ENCODE measurements around the gene CASP8AP2.

DNA sequence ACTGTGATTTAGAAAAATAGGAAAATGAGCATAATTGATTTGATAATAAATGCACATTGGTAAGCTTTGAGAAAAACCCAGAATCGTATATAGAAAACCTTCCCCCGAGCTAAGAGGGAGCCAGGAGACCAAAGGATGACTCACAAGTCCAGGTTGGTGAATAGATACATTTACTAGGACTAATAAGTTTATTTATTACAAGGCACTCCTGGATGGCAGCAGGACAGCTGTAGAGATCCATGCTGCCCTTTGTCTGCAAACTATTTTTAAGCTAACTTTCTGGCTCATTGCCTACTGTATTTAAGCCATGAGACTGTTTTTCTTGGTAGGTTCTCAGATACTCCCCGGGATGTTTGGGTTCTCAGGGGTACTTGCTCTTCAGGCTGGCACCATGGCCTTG, 13.4 kb downstream of the CASP8AP2 start:
- TF ChIP-seq NANOG (IDR thresholded peaks at IDR 0.05; ENCODE audit: borderline replicate concordance): no peak
- TF ChIP-seq EZH2 (IDR thresholded peaks at IDR 0.05; ENCODE audit: low read depth, unreplicated experiment): no peak
- TF ChIP-seq, protein P1, sequence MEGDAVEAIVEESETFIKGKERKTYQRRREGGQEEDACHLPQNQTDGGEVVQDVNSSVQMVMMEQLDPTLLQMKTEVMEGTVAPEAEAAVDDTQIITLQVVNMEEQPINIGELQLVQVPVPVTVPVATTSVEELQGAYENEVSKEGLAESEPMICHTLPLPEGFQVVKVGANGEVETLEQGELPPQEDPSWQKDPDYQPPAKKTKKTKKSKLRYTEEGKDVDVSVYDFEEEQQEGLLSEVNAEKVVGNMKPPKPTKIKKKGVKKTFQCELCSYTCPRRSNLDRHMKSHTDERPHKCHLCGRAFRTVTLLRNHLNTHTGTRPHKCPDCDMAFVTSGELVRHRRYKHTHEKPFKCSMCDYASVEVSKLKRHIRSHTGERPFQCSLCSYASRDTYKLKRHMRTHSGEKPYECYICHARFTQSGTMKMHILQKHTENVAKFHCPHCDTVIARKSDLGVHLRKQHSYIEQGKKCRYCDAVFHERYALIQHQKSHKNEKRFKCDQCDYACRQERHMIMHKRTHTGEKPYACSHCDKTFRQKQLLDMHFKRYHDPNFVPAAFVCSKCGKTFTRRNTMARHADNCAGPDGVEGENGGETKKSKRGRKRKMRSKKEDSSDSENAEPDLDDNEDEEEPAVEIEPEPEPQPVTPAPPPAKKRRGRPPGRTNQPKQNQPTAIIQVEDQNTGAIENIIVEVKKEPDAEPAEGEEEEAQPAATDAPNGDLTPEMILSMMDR (conservative IDR thresholded peaks at IDR 0.05; ENCODE audit: low read depth in 2 of 2): no peak
- TF ChIP-seq POLR2AphosphoS5 (IDR thresholded peaks at IDR 0.05; ENCODE audit: low read depth): no peak
- no peak for TF ChIP-seq EZH2phosphoT487 (IDR thresholded peaks at IDR 0.05; ENCODE audit: unreplicated experiment)
- TF ChIP-seq JUNB (IDR thresholded peaks at IDR 0.05; ENCODE audit: unreplicated experiment): no peak
- TF ChIP-seq STAT1 (IDR thresholded peaks at IDR 0.05; ENCODE audit: unreplicated experiment): no peak
- TF ChIP-seq, protein P2, sequence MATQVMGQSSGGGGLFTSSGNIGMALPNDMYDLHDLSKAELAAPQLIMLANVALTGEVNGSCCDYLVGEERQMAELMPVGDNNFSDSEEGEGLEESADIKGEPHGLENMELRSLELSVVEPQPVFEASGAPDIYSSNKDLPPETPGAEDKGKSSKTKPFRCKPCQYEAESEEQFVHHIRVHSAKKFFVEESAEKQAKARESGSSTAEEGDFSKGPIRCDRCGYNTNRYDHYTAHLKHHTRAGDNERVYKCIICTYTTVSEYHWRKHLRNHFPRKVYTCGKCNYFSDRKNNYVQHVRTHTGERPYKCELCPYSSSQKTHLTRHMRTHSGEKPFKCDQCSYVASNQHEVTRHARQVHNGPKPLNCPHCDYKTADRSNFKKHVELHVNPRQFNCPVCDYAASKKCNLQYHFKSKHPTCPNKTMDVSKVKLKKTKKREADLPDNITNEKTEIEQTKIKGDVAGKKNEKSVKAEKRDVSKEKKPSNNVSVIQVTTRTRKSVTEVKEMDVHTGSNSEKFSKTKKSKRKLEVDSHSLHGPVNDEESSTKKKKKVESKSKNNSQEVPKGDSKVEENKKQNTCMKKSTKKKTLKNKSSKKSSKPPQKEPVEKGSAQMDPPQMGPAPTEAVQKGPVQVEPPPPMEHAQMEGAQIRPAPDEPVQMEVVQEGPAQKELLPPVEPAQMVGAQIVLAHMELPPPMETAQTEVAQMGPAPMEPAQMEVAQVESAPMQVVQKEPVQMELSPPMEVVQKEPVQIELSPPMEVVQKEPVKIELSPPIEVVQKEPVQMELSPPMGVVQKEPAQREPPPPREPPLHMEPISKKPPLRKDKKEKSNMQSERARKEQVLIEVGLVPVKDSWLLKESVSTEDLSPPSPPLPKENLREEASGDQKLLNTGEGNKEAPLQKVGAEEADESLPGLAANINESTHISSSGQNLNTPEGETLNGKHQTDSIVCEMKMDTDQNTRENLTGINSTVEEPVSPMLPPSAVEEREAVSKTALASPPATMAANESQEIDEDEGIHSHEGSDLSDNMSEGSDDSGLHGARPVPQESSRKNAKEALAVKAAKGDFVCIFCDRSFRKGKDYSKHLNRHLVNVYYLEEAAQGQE (IDR thresholded peaks at IDR 0.05; ENCODE audit: unreplicated experiment): no peak
- no peak for TF ChIP-seq CREB1 (CRISPR knock-in tag; IDR thresholded peaks at IDR 0.05; ENCODE audit: low read depth)
- TF ChIP-seq, protein P3, sequence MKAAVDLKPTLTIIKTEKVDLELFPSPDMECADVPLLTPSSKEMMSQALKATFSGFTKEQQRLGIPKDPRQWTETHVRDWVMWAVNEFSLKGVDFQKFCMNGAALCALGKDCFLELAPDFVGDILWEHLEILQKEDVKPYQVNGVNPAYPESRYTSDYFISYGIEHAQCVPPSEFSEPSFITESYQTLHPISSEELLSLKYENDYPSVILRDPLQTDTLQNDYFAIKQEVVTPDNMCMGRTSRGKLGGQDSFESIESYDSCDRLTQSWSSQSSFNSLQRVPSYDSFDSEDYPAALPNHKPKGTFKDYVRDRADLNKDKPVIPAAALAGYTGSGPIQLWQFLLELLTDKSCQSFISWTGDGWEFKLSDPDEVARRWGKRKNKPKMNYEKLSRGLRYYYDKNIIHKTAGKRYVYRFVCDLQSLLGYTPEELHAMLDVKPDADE (IDR thresholded peaks at IDR 0.05): no peak
- no peak for TF ChIP-seq ZNF114 (CRISPR knock-in tag; IDR thresholded peaks at IDR 0.05)
